GM12892 (cell line): Measurements from ENCODE around the gene HS3ST5.

Source experiments
- POLR2A ChIP-seq: IDR thresholded peaks from 2 replicates; pipeline ENCODE4 v1.6.1; 2011; ENCODE audit warnings: low read depth, low read length, control low read depth
- POLR2AphosphoS5 ChIP-seq: IDR thresholded peaks from 2 replicates; pipeline ENCODE4 v1.6.1; 2011; ENCODE audit warnings: low read depth, low read length, control low read depth
- TAF1 ChIP-seq: IDR thresholded peaks from 2 replicates; pipeline ENCODE4 v1.6.1; 2011; ENCODE audit warnings: low read depth, mild to moderate bottlenecking, control low read depth, low read length, borderline replicate concordance

DNA sequence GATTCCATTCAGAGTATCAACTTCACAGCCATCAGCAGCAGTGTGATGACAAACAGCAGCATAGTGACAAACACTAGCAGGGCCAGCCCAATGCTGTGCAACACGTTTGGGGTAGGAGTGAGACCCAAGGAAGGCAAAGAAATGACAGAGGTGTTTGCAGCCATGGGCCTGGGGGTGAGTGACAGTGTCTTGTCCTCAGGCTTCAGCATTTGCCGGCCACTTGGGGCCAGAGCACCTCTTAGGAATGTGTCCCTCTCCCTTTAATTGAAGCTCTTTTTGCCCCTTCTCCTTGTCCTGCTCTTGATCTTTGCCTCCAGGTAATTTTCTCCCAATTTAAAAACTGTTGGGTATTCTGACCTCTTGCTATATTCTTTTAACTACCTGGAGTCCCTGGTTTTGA, 84.4 kb downstream of the HS3ST5 start:
- TF ChIP-seq POLR2A = no peak
- no peak for TF ChIP-seq TAF1
- TF ChIP-seq POLR2AphosphoS5 = no peak
